ENCODE data around the gene CDADC1. TPM values are rescaled to one million over a fixed set of nuclear protein-coding genes. Genes with fewer than 3 reads are reported as not detected.

The CDADC1 gene
- polyA plus RNA-seq, 1 donor from 2014 or later: 11.6 TPM

GRCh38 chr13:49271264-49271663 lies 23.5 kb downstream of the CDADC1 start:
- TF ChIP-seq EP300 (conservative IDR thresholded peaks at IDR 0.05; ENCODE audit: poor library complexity, severe bottlenecking): no peak
- TF ChIP-seq, protein P1, sequence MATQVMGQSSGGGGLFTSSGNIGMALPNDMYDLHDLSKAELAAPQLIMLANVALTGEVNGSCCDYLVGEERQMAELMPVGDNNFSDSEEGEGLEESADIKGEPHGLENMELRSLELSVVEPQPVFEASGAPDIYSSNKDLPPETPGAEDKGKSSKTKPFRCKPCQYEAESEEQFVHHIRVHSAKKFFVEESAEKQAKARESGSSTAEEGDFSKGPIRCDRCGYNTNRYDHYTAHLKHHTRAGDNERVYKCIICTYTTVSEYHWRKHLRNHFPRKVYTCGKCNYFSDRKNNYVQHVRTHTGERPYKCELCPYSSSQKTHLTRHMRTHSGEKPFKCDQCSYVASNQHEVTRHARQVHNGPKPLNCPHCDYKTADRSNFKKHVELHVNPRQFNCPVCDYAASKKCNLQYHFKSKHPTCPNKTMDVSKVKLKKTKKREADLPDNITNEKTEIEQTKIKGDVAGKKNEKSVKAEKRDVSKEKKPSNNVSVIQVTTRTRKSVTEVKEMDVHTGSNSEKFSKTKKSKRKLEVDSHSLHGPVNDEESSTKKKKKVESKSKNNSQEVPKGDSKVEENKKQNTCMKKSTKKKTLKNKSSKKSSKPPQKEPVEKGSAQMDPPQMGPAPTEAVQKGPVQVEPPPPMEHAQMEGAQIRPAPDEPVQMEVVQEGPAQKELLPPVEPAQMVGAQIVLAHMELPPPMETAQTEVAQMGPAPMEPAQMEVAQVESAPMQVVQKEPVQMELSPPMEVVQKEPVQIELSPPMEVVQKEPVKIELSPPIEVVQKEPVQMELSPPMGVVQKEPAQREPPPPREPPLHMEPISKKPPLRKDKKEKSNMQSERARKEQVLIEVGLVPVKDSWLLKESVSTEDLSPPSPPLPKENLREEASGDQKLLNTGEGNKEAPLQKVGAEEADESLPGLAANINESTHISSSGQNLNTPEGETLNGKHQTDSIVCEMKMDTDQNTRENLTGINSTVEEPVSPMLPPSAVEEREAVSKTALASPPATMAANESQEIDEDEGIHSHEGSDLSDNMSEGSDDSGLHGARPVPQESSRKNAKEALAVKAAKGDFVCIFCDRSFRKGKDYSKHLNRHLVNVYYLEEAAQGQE (IDR thresholded peaks at IDR 0.05; ENCODE audit: borderline replicate concordance): no peak
- TF ChIP-seq EZH2 (IDR thresholded peaks at IDR 0.05; ENCODE audit: borderline replicate concordance, insufficient read depth, low read length, poor library complexity, severe bottlenecking): no peak
- TF ChIP-seq, protein P2, sequence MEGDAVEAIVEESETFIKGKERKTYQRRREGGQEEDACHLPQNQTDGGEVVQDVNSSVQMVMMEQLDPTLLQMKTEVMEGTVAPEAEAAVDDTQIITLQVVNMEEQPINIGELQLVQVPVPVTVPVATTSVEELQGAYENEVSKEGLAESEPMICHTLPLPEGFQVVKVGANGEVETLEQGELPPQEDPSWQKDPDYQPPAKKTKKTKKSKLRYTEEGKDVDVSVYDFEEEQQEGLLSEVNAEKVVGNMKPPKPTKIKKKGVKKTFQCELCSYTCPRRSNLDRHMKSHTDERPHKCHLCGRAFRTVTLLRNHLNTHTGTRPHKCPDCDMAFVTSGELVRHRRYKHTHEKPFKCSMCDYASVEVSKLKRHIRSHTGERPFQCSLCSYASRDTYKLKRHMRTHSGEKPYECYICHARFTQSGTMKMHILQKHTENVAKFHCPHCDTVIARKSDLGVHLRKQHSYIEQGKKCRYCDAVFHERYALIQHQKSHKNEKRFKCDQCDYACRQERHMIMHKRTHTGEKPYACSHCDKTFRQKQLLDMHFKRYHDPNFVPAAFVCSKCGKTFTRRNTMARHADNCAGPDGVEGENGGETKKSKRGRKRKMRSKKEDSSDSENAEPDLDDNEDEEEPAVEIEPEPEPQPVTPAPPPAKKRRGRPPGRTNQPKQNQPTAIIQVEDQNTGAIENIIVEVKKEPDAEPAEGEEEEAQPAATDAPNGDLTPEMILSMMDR (IDR thresholded peaks at IDR 0.05; ENCODE audit: poor library complexity, severe bottlenecking): no peak
- no peak for TF ChIP-seq MXI1 (conservative IDR thresholded peaks at IDR 0.05; ENCODE audit: poor library complexity, severe bottlenecking)
- TF ChIP-seq POLR2AphosphoS5 (IDR thresholded peaks at IDR 0.05): no peak
- no peak for TF ChIP-seq SMC3 (conservative IDR thresholded peaks at IDR 0.05; ENCODE audit: poor library complexity)
- no peak for TF ChIP-seq RAD21 (conservative IDR thresholded peaks at IDR 0.05)
- no peak for TF ChIP-seq TAF1 (IDR thresholded peaks at IDR 0.05; ENCODE audit: low read depth)
- H3F3A ChIP-seq (ENCODE audit: insufficient read depth, low read length, poor library complexity, severe bottlenecking): no peaks in the 10 kb centered on the region

GRCh38 chr13:49272296-49272695 lies 24.6 kb downstream of the CDADC1 start:
- Histone ChIP-seq H3K27ac (ENCODE audit: low read length) (no peak overlapping the region), H3K9ac (ENCODE audit: low read length) (no peak overlapping the region), H3K4me3 (ENCODE audit: low read length) (no peak overlapping the region), H2AFZ (ENCODE audit: low read depth, low read length) (no peak overlapping the region), H3K9me3 (ENCODE audit: low read length) (no peaks in the 10 kb centered on the region), H3K27me3 (ENCODE audit: insufficient read depth, low read depth, low read length) (no peaks in the 10 kb centered on the region), H3K36me3 (ENCODE audit: insufficient read depth, low read length) (no peaks in the 10 kb centered on the region), H3K4me2 (ENCODE audit: low read length) (no peak overlapping the region), H3F3A (ENCODE audit: insufficient read depth, low read length, poor library complexity, severe bottlenecking) (no peaks in the 10 kb centered on the region), H4K20me1 (ENCODE audit: insufficient read depth) (no peaks in the 10 kb centered on the region), H3K79me2 (replicated peaks; ENCODE audit: insufficient read depth, low read length) (no peaks in the 10 kb centered on the region), H3K9me2 (ENCODE audit: insufficient read depth, low read length) (no peaks in the 10 kb centered on the region)
- TF ChIP-seq MXI1 (conservative IDR thresholded peaks at IDR 0.05; ENCODE audit: poor library complexity, severe bottlenecking): no peak
- no peak for TF ChIP-seq SMC3 (conservative IDR thresholded peaks at IDR 0.05; ENCODE audit: poor library complexity)
- no peak for TF ChIP-seq RAD21 (conservative IDR thresholded peaks at IDR 0.05)
- no peak for TF ChIP-seq EZH2 (IDR thresholded peaks at IDR 0.05; ENCODE audit: borderline replicate concordance, insufficient read depth, low read length, poor library complexity, severe bottlenecking)
- TF ChIP-seq, protein P1 (IDR thresholded peaks at IDR 0.05; ENCODE audit: borderline replicate concordance): no peak
- no peak for TF ChIP-seq EP300 (conservative IDR thresholded peaks at IDR 0.05; ENCODE audit: poor library complexity, severe bottlenecking)
- TF ChIP-seq, protein P2 (IDR thresholded peaks at IDR 0.05; ENCODE audit: poor library complexity, severe bottlenecking): no peak
- TF ChIP-seq POLR2AphosphoS5 (IDR thresholded peaks at IDR 0.05): no peak
- no peak for TF ChIP-seq TAF1 (IDR thresholded peaks at IDR 0.05; ENCODE audit: low read depth)

More at GRCh38 chr13:49271264-49271663, 23.5 kb downstream of the CDADC1 start:
- H3K79me2 ChIP-seq (replicated peaks; ENCODE audit: insufficient read depth, low read length): no peaks in the 10 kb centered on the region
- no peaks in the 10 kb centered on the region for H3K9me2 ChIP-seq (ENCODE audit: insufficient read depth, low read length)
- H3K27ac ChIP-seq (ENCODE audit: low read length): no peak overlapping the region
- H3K36me3 ChIP-seq (ENCODE audit: insufficient read depth, low read length): no peaks in the 10 kb centered on the region
- H3K4me3 ChIP-seq (ENCODE audit: low read length): no peak overlapping the region
- H4K20me1 ChIP-seq (ENCODE audit: insufficient read depth): no peaks in the 10 kb centered on the region
- H3K9me3 ChIP-seq (ENCODE audit: low read length): no peaks in the 10 kb centered on the region
- H3K27me3 ChIP-seq (ENCODE audit: insufficient read depth, low read depth, low read length): no peaks in the 10 kb centered on the region
- no peak overlapping the region for H2AFZ ChIP-seq (ENCODE audit: low read depth, low read length)
- no peak overlapping the region for H3K9ac ChIP-seq (ENCODE audit: low read length)
- H3K4me2 ChIP-seq (ENCODE audit: low read length): no peak overlapping the region

All from neural cell (in vitro differentiated cells).